SK-N-SH (cell line): ENCODE results near the gene CFAP57. TPM values are rescaled to one million over a fixed set of nuclear protein-coding genes. Genes with fewer than 3 reads are reported as not detected.

ENCODE experiments used
- CTCF ChIA-PET: fragments of 300-600, 350-600 bp; formaldehyde crosslinking; extraction: SDS; loops from one replicate; lab custom pipeline; 2021; lab: Yijun Ruan, JAX
- POLR2A ChIA-PET: fragments of 350-600 bp; sonication (Branson Sonifier 250); formaldehyde crosslinking; extraction: SDS; loops from one replicate; lab custom pipeline; 2020; ENCODE audit warnings: antibody characterized with exemption, inconsistent platforms; lab: Yijun Ruan, JAX
- DNase-seq: peaks from one replicate; pipeline ENCODE4 v3.0.0; 2012
- H2AFZ ChIP-seq: fragments of 200-600 bp; sonication (generic); 2 replicates; pipeline ENCODE4 v1.8.1; 2016; ENCODE audit warnings: antibody characterized with exemption, mild to moderate bottlenecking, low read depth
- H3F3A ChIP-seq: fragments of 200-600 bp; sonication (generic); replicated peaks from 2 replicates; pipeline ENCODE3; 2016; ENCODE audit warnings: antibody characterized with exemption, mild to moderate bottlenecking; ENCODE audit not compliant: insufficient read depth
- H3K27ac ChIP-seq, 2 experiments: fragments of 200-500 bp in 1 of 2; fragments of 200-600 bp in 1 of 2; sonication (Bioruptor generic) in 1 of 2; sonication (generic), shearing (Covaris generic) in 1 of 2; 2 replicates each; pipeline versions ENCODE4 v1.5.1 to v1.6.1; 2014 to 2016; ENCODE audit warnings: low read depth in 2 of 2, inconsistent platforms in 1 of 2, low read length in 1 of 2, mild to moderate bottlenecking in 1 of 2, mixed read lengths in 1 of 2
- H3K27me3 ChIP-seq: fragments of 200-600 bp; sonication (generic), shearing (Covaris generic); 2 replicates; pipeline ENCODE4 v1.6.1; 2016; ENCODE audit warnings: mixed run types; ENCODE audit not compliant: insufficient read depth
- H3K36me3 ChIP-seq, 2 experiments: fragments of 200-500 bp in 1 of 2; fragments of 200-600 bp in 1 of 2; sonication (Bioruptor generic) in 1 of 2; sonication (generic) in 1 of 2; replicated peaks in 1 of 2; 2 replicates each; pipeline versions ENCODE3 to v1.5.1; 2014 to 2016; ENCODE audit warnings: low read length in 1 of 2, mild to moderate bottlenecking in 1 of 2; ENCODE audit not compliant: insufficient read depth in 2 of 2, control insufficient read depth in 1 of 2
- H3K4me1 ChIP-seq, 2 experiments: fragments of 200-500 bp in 1 of 2; fragments of 200-600 bp in 1 of 2; sonication (Bioruptor generic) in 1 of 2; sonication (generic), shearing (Covaris generic) in 1 of 2; 2 replicates each; pipeline versions ENCODE4 v1.5.1 to v1.6.1; 2014 to 2016; ENCODE audit warnings: low read depth in 1 of 2, low read length in 1 of 2, mixed run types in 1 of 2; ENCODE audit not compliant: insufficient read depth in 2 of 2, control insufficient read depth in 1 of 2
- H3K4me2 ChIP-seq: fragments of 200-600 bp; sonication (generic), shearing (Covaris generic); 2 replicates; pipeline ENCODE4 v1.6.1; 2017; ENCODE audit warnings: mixed run types
- H3K4me3 ChIP-seq, 2 experiments: fragments of 200-500 bp in 1 of 2; fragments of 200-600 bp in 1 of 2; sonication (Bioruptor generic) in 1 of 2; sonication (generic), shearing (Covaris generic) in 1 of 2; 2 replicates each; pipeline versions ENCODE4 v1.5.1 to v1.8.1; 2014 to 2016; ENCODE audit warnings: low read depth in 2 of 2, inconsistent platforms in 1 of 2, low read length in 1 of 2, mild to moderate bottlenecking in 1 of 2, mixed read lengths in 1 of 2, moderate library complexity in 1 of 2
- H3K79me2 ChIP-seq: fragments of 200-600 bp; sonication (generic); 2 replicates; pipeline ENCODE4 v1.8.1; 2017; ENCODE audit warnings: mild to moderate bottlenecking; ENCODE audit not compliant: insufficient read depth
- H3K9ac ChIP-seq: fragments of 200-600 bp; sonication (generic); 2 replicates; pipeline ENCODE4 v1.6.1; 2017; ENCODE audit warnings: mixed run types
- H3K9me2 ChIP-seq: fragments of 200-600 bp; sonication (generic); 2 replicates; pipeline ENCODE4 v1.6.1; 2017; ENCODE audit warnings: mixed run types
- H3K9me3 ChIP-seq: fragments of 200-600 bp; sonication (generic); 2 replicates; pipeline ENCODE4 v1.6.1; 2017; ENCODE audit warnings: mixed run types, mild to moderate bottlenecking, moderate library complexity
- H4K20me1 ChIP-seq: fragments of 200-600 bp; sonication (generic); 2 replicates; pipeline ENCODE4 v1.6.1; 2017; ENCODE audit warnings: mild to moderate bottlenecking, mixed run types; ENCODE audit not compliant: insufficient read depth
- FOSL2 ChIP-seq: IDR thresholded peaks from 2 replicates; pipeline ENCODE4 v1.4.0; 2012; ENCODE audit warnings: low read depth, mild to moderate bottlenecking, moderate library complexity, borderline replicate concordance
- GABPA ChIP-seq: IDR thresholded peaks from 2 replicates; pipeline ENCODE4 v1.4.0; 2012; ENCODE audit warnings: low read depth, mild to moderate bottlenecking
- JUND ChIP-seq: IDR thresholded peaks from 2 replicates; pipeline ENCODE4 v1.4.0; 2012
- MEF2A ChIP-seq: IDR thresholded peaks from 2 replicates; pipeline ENCODE4 v1.4.0; 2012; ENCODE audit warnings: low read depth, borderline replicate concordance
- MXI1 ChIP-seq: IDR thresholded peaks from 2 replicates; pipeline ENCODE4 v1.6.1; 2012; ENCODE audit warnings: mild to moderate bottlenecking, low read depth, low read length, improper control_type of control experiment
- NRF1 ChIP-seq: IDR thresholded peaks from 2 replicates; pipeline ENCODE4 v1.6.1; 2012; ENCODE audit warnings: low read depth, mild to moderate bottlenecking, low read length
- POLR2AphosphoS5 ChIP-seq: IDR thresholded peaks from 2 replicates; pipeline ENCODE4 v1.6.1; 2012; ENCODE audit warnings: low read depth, low read length
- RCOR1 ChIP-seq: fragments of 150-350 bp; IDR thresholded peaks from 2 replicates; pipeline ENCODE4 v1.6.1; 2017; ENCODE audit warnings: antibody characterized with exemption, low read length
- RXRA ChIP-seq: IDR thresholded peaks from 2 replicates; pipeline ENCODE4 v1.4.0; 2012; ENCODE audit warnings: low read depth, mild to moderate bottlenecking, borderline replicate concordance
- TAF1 ChIP-seq: IDR thresholded peaks from 2 replicates; pipeline ENCODE4 v1.6.1; 2012; ENCODE audit warnings: low read depth, mild to moderate bottlenecking, low read length, moderate library complexity, borderline replicate concordance
- TCF12 ChIP-seq: IDR thresholded peaks from 2 replicates; pipeline ENCODE4 v1.4.0; 2012
- WGBS: methylation state at CpG from one replicate; pipeline ENCODE4 v1.1.6; 2017; ENCODE audit warnings: low lambda C conversion rate; 5-methylcytosine and 5-hydroxymethylcytosine counted together
- polyA plus RNA-seq, 3 experiments: library from polyadenylated mRNA; depleted of rRNA; stranded (reverse); fragments of >200 nt; gene quantifications; 2 replicates each; pipeline ENCODE4 v1.2.3, GENCODE V29; 2012
- TF ChIP-seq, protein P1 (sequence below): IDR thresholded peaks from 2 replicates; pipeline ENCODE4 v1.4.0; 2012; ENCODE audit warnings: low read depth, borderline replicate concordance
- TF ChIP-seq, protein P2 (sequence below): IDR thresholded peaks from 2 replicates; pipeline ENCODE4 v1.4.0; 2012; ENCODE audit warnings: low read depth, borderline replicate concordance
- TF ChIP-seq, protein P3 (sequence below): fragments of 150-350 bp; IDR thresholded peaks from 2 replicates; pipeline ENCODE4 v1.6.1; 2016; ENCODE audit warnings: mild to moderate bottlenecking, low read depth, low read length
- TF ChIP-seq, protein P4 (sequence below): IDR thresholded peaks from 2 replicates; pipeline ENCODE4 v1.6.1; 2012; ENCODE audit warnings: mild to moderate bottlenecking, low read depth, low read length, moderate library complexity
- TF ChIP-seq, protein P5 (sequence below): IDR thresholded peaks from 2 replicates; pipeline ENCODE4; 2012

CFAP57 gene
- polyA plus RNA-seq, 1 of the 3 experiments (the other 2 are of a cell fraction), result 0.36 TPM

DNA sequence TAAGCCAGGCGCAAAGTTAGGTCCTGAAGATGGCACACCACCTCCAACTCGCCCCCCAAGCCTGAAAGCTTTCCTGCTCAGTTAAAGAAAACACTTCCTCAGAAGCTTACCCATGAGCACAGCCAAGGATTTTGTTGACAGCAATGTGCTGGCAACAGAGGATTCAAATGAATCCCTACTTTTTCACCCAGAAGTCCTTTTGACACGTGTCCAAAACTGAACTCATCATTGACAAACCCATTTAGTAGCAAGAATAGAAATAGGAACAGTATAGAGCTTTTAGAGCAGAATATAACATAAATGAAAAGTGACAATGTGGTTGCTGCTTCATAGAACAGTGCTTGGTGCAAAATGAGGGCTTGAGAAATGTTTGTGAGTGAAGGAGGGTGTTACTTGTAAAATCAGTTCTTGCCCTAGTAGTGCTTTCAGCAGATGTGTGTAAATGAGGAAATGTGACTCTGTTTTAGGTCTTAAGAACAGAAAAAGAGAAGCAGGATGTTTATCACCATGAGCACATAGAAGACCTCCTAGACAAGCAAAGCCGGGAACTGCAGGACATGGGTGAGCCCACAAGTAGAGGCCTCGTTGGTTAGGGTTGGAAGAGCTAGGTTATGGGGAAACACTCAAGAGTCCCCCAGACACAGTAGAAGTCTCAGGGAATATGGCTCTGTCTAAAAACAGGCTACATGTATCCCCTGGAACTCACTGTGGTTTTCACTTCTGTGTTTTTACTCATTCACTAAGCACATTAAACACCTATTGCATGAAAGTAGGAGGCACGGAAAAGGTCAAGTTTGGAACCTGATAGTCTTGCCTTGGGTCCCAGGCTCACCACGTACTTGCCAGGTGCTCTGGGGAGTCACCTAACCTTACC lies 49.0 kb downstream of the CFAP57 start:
- Histone ChIP-seq H3K9ac (no peak overlapping the region), H3K4me1 (no peaks in the 10 kb centered on the region), H2AFZ (no peak overlapping the region), H3K27me3 (no peaks in the 10 kb centered on the region), H3K36me3 (no peaks in the 10 kb centered on the region), H4K20me1 (no peaks in the 10 kb centered on the region), H3F3A (no peaks in the 10 kb centered on the region), H3K4me3 (no peak overlapping the region), H3K4me2 (no peak overlapping the region), H3K9me2 (no peaks in the 10 kb centered on the region), H3K79me2 (no peaks in the 10 kb centered on the region), H3K27ac (no peak overlapping the region), H3K9me3 (no peaks in the 10 kb centered on the region)
- ChIA-PET POLR2A (no interaction called here), CTCF (interaction anchor here (1.7 kb wide), 1 partner anchor 193 kb away, joined by 8 read pairs; no protein-coding TSS in a partner anchor)
- WGBS, result 70% methylated on average over 7 of the region's 7 CpGs
- DNase-seq, result no peak
- TF ChIP-seq POLR2AphosphoS5, result no peak
- TF ChIP-seq, protein P1, sequence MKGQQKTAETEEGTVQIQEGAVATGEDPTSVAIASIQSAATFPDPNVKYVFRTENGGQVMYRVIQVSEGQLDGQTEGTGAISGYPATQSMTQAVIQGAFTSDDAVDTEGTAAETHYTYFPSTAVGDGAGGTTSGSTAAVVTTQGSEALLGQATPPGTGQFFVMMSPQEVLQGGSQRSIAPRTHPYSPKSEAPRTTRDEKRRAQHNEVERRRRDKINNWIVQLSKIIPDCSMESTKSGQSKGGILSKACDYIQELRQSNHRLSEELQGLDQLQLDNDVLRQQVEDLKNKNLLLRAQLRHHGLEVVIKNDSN, result no peak

DNA sequence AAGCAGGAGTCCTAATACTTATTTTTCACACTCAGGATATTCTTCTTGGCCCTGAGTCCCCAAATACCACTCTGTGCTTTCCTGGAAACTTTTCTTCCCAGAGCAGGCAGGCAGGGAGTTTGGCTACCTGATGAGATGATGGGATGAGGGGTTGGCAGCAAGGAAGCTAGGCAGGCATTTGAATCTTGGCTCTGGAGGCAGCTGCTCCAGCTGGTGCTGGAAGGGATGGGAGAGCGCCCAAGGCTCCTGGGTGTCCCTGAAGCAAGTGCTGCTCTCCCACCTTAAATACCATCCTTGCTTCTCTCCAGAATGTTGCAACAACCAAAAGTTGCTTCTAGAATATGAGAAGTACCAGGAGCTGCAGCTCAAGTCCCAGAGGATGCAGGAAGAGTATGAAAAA lies 49.7 kb downstream of the CFAP57 start:
- 90% methylated on average over 1 of the region's 1 CpG for WGBS
- Histone ChIP-seq H4K20me1 (no peaks in the 10 kb centered on the region), H3K36me3 (no peaks in the 10 kb centered on the region), H3K4me1 (no peaks in the 10 kb centered on the region), H3K4me3 (no peak overlapping the region), H3K9me3 (no peaks in the 10 kb centered on the region), H3K27me3 (no peaks in the 10 kb centered on the region), H3K79me2 (no peaks in the 10 kb centered on the region), H3K4me2 (no peak overlapping the region), H3F3A (no peaks in the 10 kb centered on the region), H2AFZ (no peak overlapping the region), H3K9me2 (no peaks in the 10 kb centered on the region), H3K9ac (no peak overlapping the region), H3K27ac (no peak overlapping the region)
- DNase-seq, result no peak
- CTCF ChIA-PET, result interaction anchor here (1.7 kb wide), 1 partner anchor 193 kb away, joined by 8 read pairs; no protein-coding TSS in a partner anchor
- POLR2A ChIA-PET, result no interaction called here
- TF ChIP-seq, protein P2, sequence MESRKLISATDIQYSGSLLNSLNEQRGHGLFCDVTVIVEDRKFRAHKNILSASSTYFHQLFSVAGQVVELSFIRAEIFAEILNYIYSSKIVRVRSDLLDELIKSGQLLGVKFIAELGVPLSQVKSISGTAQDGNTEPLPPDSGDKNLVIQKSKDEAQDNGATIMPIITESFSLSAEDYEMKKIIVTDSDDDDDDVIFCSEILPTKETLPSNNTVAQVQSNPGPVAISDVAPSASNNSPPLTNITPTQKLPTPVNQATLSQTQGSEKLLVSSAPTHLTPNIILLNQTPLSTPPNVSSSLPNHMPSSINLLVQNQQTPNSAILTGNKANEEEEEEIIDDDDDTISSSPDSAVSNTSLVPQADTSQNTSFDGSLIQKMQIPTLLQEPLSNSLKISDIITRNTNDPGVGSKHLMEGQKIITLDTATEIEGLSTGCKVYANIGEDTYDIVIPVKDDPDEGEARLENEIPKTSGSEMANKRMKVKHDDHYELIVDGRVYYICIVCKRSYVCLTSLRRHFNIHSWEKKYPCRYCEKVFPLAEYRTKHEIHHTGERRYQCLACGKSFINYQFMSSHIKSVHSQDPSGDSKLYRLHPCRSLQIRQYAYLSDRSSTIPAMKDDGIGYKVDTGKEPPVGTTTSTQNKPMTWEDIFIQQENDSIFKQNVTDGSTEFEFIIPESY, result no peak
- no peak for TF ChIP-seq GABPA
- TF ChIP-seq, protein P3, sequence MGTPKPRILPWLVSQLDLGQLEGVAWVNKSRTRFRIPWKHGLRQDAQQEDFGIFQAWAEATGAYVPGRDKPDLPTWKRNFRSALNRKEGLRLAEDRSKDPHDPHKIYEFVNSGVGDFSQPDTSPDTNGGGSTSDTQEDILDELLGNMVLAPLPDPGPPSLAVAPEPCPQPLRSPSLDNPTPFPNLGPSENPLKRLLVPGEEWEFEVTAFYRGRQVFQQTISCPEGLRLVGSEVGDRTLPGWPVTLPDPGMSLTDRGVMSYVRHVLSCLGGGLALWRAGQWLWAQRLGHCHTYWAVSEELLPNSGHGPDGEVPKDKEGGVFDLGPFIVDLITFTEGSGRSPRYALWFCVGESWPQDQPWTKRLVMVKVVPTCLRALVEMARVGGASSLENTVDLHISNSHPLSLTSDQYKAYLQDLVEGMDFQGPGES, result no peak
- TF ChIP-seq, protein P4, sequence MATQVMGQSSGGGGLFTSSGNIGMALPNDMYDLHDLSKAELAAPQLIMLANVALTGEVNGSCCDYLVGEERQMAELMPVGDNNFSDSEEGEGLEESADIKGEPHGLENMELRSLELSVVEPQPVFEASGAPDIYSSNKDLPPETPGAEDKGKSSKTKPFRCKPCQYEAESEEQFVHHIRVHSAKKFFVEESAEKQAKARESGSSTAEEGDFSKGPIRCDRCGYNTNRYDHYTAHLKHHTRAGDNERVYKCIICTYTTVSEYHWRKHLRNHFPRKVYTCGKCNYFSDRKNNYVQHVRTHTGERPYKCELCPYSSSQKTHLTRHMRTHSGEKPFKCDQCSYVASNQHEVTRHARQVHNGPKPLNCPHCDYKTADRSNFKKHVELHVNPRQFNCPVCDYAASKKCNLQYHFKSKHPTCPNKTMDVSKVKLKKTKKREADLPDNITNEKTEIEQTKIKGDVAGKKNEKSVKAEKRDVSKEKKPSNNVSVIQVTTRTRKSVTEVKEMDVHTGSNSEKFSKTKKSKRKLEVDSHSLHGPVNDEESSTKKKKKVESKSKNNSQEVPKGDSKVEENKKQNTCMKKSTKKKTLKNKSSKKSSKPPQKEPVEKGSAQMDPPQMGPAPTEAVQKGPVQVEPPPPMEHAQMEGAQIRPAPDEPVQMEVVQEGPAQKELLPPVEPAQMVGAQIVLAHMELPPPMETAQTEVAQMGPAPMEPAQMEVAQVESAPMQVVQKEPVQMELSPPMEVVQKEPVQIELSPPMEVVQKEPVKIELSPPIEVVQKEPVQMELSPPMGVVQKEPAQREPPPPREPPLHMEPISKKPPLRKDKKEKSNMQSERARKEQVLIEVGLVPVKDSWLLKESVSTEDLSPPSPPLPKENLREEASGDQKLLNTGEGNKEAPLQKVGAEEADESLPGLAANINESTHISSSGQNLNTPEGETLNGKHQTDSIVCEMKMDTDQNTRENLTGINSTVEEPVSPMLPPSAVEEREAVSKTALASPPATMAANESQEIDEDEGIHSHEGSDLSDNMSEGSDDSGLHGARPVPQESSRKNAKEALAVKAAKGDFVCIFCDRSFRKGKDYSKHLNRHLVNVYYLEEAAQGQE, result no peak
- TF ChIP-seq RCOR1, result no peak
- TF ChIP-seq, protein P5, sequence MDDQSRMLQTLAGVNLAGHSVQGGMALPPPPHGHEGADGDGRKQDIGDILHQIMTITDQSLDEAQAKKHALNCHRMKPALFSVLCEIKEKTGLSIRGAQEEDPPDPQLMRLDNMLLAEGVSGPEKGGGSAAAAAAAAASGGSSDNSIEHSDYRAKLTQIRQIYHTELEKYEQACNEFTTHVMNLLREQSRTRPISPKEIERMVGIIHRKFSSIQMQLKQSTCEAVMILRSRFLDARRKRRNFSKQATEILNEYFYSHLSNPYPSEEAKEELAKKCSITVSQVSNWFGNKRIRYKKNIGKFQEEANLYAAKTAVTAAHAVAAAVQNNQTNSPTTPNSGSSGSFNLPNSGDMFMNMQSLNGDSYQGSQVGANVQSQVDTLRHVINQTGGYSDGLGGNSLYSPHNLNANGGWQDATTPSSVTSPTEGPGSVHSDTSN, result no peak
- TF ChIP-seq MEF2A, result no peak
- no peak for TF ChIP-seq TAF1
- TF ChIP-seq RXRA, result no peak
- TF ChIP-seq NRF1, result no peak
- TF ChIP-seq TCF12, result no peak
- no peak for TF ChIP-seq JUND
- TF ChIP-seq, protein P1, result no peak
- TF ChIP-seq FOSL2, result no peak
- no peak for TF ChIP-seq MXI1
